Astrocyte (in vitro differentiated cells and primary cell): ENCODE results near the gene AMH. TPM values are rescaled to one million over a fixed set of nuclear protein-coding genes. Genes with fewer than 3 reads are reported as not detected.

Experiments used
- DNase-seq: peaks from one replicate; pipeline ENCODE4 v3.0.0-alpha.2; 2010; ENCODE audit warnings: low read depth
- FAIRE-seq: peaks from 2 replicates; lab custom pipeline; 2011; peaks lifted over from hg19 to GRCh38; lab: Jason Lieb, UNC
- H2AFZ ChIP-seq: 2 replicates; pipeline ENCODE4 v1.6.0; 2012; ENCODE audit warnings: low read depth, low read length, inconsistent platforms
- H3K27ac ChIP-seq: 2 replicates; pipeline ENCODE4 v1.5.1; 2011; ENCODE audit warnings: low read depth, low read length, inconsistent platforms
- H3K27me3 ChIP-seq: 2 replicates; pipeline ENCODE4 v1.6.0; 2011; ENCODE audit warnings: low read length, inconsistent platforms; ENCODE audit not compliant: insufficient read depth
- H3K36me3 ChIP-seq: 2 replicates; pipeline ENCODE4 v1.5.1; 2011; ENCODE audit warnings: low read length, inconsistent platforms; ENCODE audit not compliant: insufficient read depth
- H3K4me1 ChIP-seq: 2 replicates; pipeline ENCODE4 v1.5.1; 2011; ENCODE audit warnings: low read length, inconsistent platforms; ENCODE audit not compliant: insufficient read depth
- H3K4me2 ChIP-seq: 2 replicates; pipeline ENCODE4 v1.6.0; 2012; ENCODE audit warnings: low read length, inconsistent platforms
- H3K4me3 ChIP-seq: 2 replicates; pipeline ENCODE4 v1.5.1; 2011; ENCODE audit warnings: low read depth, mild to moderate bottlenecking, low read length, inconsistent platforms; ENCODE audit not compliant: insufficient read depth
- H3K79me2 ChIP-seq: 2 replicates; pipeline ENCODE4 v1.6.0; 2012; ENCODE audit warnings: mild to moderate bottlenecking, low read length, inconsistent platforms; ENCODE audit not compliant: insufficient read depth
- H3K9ac ChIP-seq: 2 replicates; pipeline ENCODE4 v1.6.0; 2012; ENCODE audit warnings: mild to moderate bottlenecking, low read length, inconsistent platforms
- H3K9me3 ChIP-seq: 2 replicates; pipeline ENCODE4 v1.5.1; 2012; ENCODE audit warnings: low read depth, mild to moderate bottlenecking, low read length, inconsistent platforms; ENCODE audit not compliant: insufficient read depth
- H4K20me1 ChIP-seq: 2 replicates; pipeline ENCODE4 v1.6.0; 2012; ENCODE audit warnings: low read length, inconsistent platforms; ENCODE audit not compliant: insufficient read depth
- H3K27ac Mint-ChIP-seq: one replicate; pipeline ENCODE4 v1.8.0; 2021; ENCODE audit warnings: mild to moderate bottlenecking, mixed read lengths; ENCODE audit not compliant: unreplicated experiment
- H3K27me3 Mint-ChIP-seq: one replicate; pipeline ENCODE4 v1.8.0; 2021; ENCODE audit warnings: low read depth, mixed read lengths; ENCODE audit not compliant: unreplicated experiment
- H3K36me3 Mint-ChIP-seq: one replicate; pipeline ENCODE4 v1.8.0; 2021; ENCODE audit warnings: low read depth, mixed read lengths; ENCODE audit not compliant: unreplicated experiment
- H3K4me1 Mint-ChIP-seq: one replicate; pipeline ENCODE4 v1.8.0; 2021; ENCODE audit warnings: low read depth, mixed read lengths; ENCODE audit not compliant: unreplicated experiment
- H3K4me3 Mint-ChIP-seq: one replicate; pipeline ENCODE4 v1.8.0; 2021; ENCODE audit warnings: mild to moderate bottlenecking, moderate library complexity, mixed read lengths; ENCODE audit not compliant: unreplicated experiment
- H3K9me3 Mint-ChIP-seq: one replicate; pipeline ENCODE4 v1.8.0; 2021; ENCODE audit warnings: mild to moderate bottlenecking, mixed read lengths; ENCODE audit not compliant: unreplicated experiment
- EZH2 ChIP-seq: IDR thresholded peaks from 2 replicates; pipeline ENCODE4 v1.6.1; 2012; ENCODE audit warnings: mild to moderate bottlenecking, low read length, inconsistent platforms; ENCODE audit not compliant: insufficient read depth
- total RNA-seq: library from RNA; stranded (reverse); gene quantifications from 2 replicates; pipeline ENCODE4 v1.2.1, GENCODE V29; 2021
- TF ChIP-seq, protein P1 (sequence below): IDR thresholded peaks from 2 replicates; pipeline ENCODE4 v1.5.1; 2011; ENCODE audit warnings: low read depth, mild to moderate bottlenecking, inconsistent platforms, low read length, moderate library complexity; ENCODE audit not compliant: insufficient read depth

AMH gene
- total RNA-seq, 1 donor from 2014 or later = 4.6 TPM

- peaks cover 33% of the 10 kb centered on the region for H4K20me1 ChIP-seq
- Mint-ChIP-seq H3K36me3 (peaks cover 14% of the 10 kb centered on the region), H3K27ac (no peak overlapping the region), H3K9me3 (no peaks in the 10 kb centered on the region), H3K4me1 (peaks cover 4% of the 10 kb centered on the region), H3K27me3 (no peaks in the 10 kb centered on the region), H3K4me3 (no peak overlapping the region)
- DNase-seq (no peak), FAIRE-seq (no peak)
- no peaks in the 10 kb centered on the region for H3K9me3 ChIP-seq
- H3K4me2 ChIP-seq = no peak overlapping the region
- H3K79me2 ChIP-seq = peaks cover 3% of the 10 kb centered on the region
- no peak overlapping the region for H2AFZ ChIP-seq
- H3K9ac ChIP-seq = no peak overlapping the region
- H3K36me3 ChIP-seq = peaks cover 19% of the 10 kb centered on the region
- H3K4me3 ChIP-seq = no peak overlapping the region
- peaks cover 11% of the 10 kb centered on the region for H3K4me1 ChIP-seq
- no peak for TF ChIP-seq EZH2
- TF ChIP-seq, protein P1, sequence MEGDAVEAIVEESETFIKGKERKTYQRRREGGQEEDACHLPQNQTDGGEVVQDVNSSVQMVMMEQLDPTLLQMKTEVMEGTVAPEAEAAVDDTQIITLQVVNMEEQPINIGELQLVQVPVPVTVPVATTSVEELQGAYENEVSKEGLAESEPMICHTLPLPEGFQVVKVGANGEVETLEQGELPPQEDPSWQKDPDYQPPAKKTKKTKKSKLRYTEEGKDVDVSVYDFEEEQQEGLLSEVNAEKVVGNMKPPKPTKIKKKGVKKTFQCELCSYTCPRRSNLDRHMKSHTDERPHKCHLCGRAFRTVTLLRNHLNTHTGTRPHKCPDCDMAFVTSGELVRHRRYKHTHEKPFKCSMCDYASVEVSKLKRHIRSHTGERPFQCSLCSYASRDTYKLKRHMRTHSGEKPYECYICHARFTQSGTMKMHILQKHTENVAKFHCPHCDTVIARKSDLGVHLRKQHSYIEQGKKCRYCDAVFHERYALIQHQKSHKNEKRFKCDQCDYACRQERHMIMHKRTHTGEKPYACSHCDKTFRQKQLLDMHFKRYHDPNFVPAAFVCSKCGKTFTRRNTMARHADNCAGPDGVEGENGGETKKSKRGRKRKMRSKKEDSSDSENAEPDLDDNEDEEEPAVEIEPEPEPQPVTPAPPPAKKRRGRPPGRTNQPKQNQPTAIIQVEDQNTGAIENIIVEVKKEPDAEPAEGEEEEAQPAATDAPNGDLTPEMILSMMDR = no peak
- H3K27ac ChIP-seq = no peak overlapping the region
- H3K27me3 ChIP-seq = no peaks in the 10 kb centered on the region
Measured at GRCh38 chr19:2212861-2213711, 36.0 kb upstream of the AMH start.

GRCh38 chr19:2213799-2214198 lies 35.3 kb upstream of the AMH start:
- Histone ChIP-seq H3K4me2 (no peak overlapping the region), H3K9me3 (no peaks in the 10 kb centered on the region), H3K4me1 (peaks cover 4% of the 10 kb centered on the region), H3K36me3 (peaks cover 19% of the 10 kb centered on the region), H3K27ac (no peak overlapping the region), H3K79me2 (peaks cover 3% of the 10 kb centered on the region), H2AFZ (no peak overlapping the region), H3K27me3 (no peaks in the 10 kb centered on the region), H4K20me1 (peaks cover 29% of the 10 kb centered on the region), H3K4me3 (no peak overlapping the region), H3K9ac (no peak overlapping the region)
- no peaks in the 10 kb centered on the region for H3K9me3 Mint-ChIP-seq
- DNase-seq = no peak
- FAIRE-seq = no peak
- peaks cover 2% of the 10 kb centered on the region for H3K4me1 Mint-ChIP-seq
- no peak overlapping the region for H3K4me3 Mint-ChIP-seq
- H3K36me3 Mint-ChIP-seq = peaks cover 14% of the 10 kb centered on the region
- TF ChIP-seq, protein P1 = no peak
- no peak for TF ChIP-seq EZH2
- H3K27ac Mint-ChIP-seq = no peak overlapping the region
- H3K27me3 Mint-ChIP-seq = no peaks in the 10 kb centered on the region

DNA sequence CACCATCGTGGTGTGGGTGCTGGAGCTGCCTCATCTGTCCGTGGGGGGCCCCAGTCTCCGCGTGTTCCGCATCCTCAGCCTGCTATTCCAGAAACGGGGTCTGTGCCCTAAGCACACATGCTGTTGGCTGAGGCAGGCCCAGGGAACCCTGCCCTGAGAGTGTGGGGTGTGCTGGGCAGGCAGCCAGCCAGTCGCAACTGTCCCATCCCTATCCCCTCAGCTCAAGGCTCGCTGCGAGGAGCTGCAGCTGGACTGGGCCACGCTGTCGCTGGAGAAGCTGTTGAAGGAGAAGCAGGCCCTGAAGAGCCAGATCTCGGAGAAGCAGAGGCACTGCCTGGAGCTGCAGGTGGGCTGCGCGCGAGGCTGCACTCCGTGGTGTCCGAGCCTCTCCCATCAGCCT lies 34.9 kb upstream of the AMH start:
- Histone ChIP-seq H3K9ac (no peak overlapping the region), H3K36me3 (peaks cover 19% of the 10 kb centered on the region), H3K4me2 (no peak overlapping the region), H4K20me1 (peaks cover 26% of the 10 kb centered on the region), H3K9me3 (no peaks in the 10 kb centered on the region), H3K4me3 (no peak overlapping the region), H3K27me3 (no peaks in the 10 kb centered on the region), H3K79me2 (peaks cover 3% of the 10 kb centered on the region), H3K27ac (no peak overlapping the region), H2AFZ (no peak overlapping the region), H3K4me1 (no peaks in the 10 kb centered on the region)
- Mint-ChIP-seq H3K4me3 (no peak overlapping the region), H3K4me1 (peaks cover 2% of the 10 kb centered on the region), H3K27ac (no peak overlapping the region), H3K27me3 (no peaks in the 10 kb centered on the region), H3K36me3 (peaks cover 14% of the 10 kb centered on the region), H3K9me3 (no peaks in the 10 kb centered on the region)
- DNase-seq (no peak), FAIRE-seq (no peak)
- TF ChIP-seq EZH2 = no peak
- TF ChIP-seq, protein P1 = no peak
